ENCODE results near the gene R3HDM2.

DNA sequence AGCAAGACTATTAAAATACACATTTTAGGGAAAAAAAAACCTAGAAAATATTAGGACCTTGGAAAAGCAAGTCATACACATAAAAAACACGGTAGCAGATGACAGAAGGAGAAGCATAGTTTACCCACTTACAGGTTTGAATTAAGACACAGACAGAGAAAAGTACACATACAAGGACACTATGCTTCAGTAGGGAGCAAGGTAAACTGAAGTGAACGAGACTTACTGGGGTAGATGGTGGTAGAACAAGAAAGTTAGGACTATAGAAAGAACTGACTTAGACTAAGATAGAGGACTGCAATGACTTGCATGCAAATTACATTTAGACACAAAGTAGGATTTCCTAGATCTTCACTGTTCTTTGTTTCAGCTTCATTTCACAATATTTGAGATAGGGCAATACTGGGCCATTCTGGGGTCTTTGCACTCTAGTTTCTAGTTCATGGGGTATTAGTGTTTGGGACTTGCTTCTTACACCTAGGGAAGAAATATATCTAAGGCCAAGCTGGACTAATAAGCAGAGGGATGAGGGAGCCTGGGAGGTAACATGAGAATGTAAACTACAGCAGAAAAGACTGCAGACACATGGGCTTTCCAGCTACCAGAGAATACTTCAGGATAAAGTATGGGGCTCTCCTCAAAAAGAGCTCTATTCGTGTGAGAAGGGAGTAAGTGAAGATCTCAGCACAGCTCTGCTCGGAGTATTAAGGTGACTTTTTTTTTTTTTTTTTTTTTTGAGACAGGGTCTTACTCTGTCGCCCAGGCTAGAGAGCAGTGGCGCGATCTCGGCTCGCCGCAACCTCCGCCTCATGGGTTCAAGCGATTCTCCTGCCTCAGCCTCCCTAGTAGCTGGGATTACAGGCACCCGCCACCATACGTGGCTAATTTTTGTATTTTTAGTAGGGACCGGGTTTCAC lies 152.1 kb downstream of the R3HDM2 start:
- TF ChIP-seq, protein P1, sequence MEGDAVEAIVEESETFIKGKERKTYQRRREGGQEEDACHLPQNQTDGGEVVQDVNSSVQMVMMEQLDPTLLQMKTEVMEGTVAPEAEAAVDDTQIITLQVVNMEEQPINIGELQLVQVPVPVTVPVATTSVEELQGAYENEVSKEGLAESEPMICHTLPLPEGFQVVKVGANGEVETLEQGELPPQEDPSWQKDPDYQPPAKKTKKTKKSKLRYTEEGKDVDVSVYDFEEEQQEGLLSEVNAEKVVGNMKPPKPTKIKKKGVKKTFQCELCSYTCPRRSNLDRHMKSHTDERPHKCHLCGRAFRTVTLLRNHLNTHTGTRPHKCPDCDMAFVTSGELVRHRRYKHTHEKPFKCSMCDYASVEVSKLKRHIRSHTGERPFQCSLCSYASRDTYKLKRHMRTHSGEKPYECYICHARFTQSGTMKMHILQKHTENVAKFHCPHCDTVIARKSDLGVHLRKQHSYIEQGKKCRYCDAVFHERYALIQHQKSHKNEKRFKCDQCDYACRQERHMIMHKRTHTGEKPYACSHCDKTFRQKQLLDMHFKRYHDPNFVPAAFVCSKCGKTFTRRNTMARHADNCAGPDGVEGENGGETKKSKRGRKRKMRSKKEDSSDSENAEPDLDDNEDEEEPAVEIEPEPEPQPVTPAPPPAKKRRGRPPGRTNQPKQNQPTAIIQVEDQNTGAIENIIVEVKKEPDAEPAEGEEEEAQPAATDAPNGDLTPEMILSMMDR (IDR thresholded peaks at IDR 0.05 in 2 of 3, conservative IDR thresholded peaks at IDR 0.05 in 1 of 3; ENCODE audit: borderline replicate concordance in 1 of 3, insufficient read depth in 1 of 3, low read depth in 2 of 3, low read length in 2 of 3), result no peak
- TF ChIP-seq MAX (IDR thresholded peaks at IDR 0.05) (no peak), POLR2A (IDR thresholded peaks at IDR 0.05; ENCODE audit: borderline replicate concordance, extremely low read depth, insufficient read depth, insufficient read length) (no peak), RAD21 (IDR thresholded peaks at IDR 0.05; ENCODE audit: low read depth) (no peak), SIN3A (IDR thresholded peaks at IDR 0.05; ENCODE audit: low read depth) (no peak), CEBPB (IDR thresholded peaks at IDR 0.05; ENCODE audit: low read depth) (no peak), ZFX (IDR thresholded peaks at IDR 0.05) (no peak)
- TF ChIP-seq, protein P2, sequence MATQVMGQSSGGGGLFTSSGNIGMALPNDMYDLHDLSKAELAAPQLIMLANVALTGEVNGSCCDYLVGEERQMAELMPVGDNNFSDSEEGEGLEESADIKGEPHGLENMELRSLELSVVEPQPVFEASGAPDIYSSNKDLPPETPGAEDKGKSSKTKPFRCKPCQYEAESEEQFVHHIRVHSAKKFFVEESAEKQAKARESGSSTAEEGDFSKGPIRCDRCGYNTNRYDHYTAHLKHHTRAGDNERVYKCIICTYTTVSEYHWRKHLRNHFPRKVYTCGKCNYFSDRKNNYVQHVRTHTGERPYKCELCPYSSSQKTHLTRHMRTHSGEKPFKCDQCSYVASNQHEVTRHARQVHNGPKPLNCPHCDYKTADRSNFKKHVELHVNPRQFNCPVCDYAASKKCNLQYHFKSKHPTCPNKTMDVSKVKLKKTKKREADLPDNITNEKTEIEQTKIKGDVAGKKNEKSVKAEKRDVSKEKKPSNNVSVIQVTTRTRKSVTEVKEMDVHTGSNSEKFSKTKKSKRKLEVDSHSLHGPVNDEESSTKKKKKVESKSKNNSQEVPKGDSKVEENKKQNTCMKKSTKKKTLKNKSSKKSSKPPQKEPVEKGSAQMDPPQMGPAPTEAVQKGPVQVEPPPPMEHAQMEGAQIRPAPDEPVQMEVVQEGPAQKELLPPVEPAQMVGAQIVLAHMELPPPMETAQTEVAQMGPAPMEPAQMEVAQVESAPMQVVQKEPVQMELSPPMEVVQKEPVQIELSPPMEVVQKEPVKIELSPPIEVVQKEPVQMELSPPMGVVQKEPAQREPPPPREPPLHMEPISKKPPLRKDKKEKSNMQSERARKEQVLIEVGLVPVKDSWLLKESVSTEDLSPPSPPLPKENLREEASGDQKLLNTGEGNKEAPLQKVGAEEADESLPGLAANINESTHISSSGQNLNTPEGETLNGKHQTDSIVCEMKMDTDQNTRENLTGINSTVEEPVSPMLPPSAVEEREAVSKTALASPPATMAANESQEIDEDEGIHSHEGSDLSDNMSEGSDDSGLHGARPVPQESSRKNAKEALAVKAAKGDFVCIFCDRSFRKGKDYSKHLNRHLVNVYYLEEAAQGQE (IDR thresholded peaks at IDR 0.05; ENCODE audit: low read depth), result no peak

All from HCT116 (cell line).